ENCODE data around the gene WDR45B.

Gene WDR45B

DNA sequence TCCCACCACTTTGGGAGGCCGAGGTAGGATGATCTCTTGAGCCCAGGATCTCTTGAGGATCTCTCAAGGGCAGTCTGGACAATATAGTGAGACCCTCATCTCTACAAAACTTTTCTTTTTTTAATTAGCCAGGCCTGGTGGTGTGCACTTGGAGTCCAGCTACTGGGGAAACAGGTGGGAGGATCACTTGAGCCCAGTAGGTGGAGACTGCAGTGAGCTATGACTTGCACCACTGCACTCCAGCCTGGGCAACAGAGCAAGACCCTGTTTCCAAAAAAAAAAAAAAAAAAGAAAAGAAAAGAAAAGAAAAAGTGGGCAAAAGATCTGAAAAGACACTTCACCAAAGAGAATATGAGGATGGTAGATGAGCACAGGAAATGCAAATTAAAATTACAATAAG is 35.3 kb upstream of the WDR45B start:
- Histone ChIP-seq H3K9me3 (peaks cover 3 to 8% (median 4%) of the 10 kb centered on the region in 3 donors), H3K27ac (no peak overlapping the region), H3K36me3 (peaks cover 0 to 3% (median 0%) of the 10 kb centered on the region in 3 donors), H3K4me1 (peaks cover 0 to 4% (median 0%) of the 10 kb centered on the region in 4 donors), H3K27me3 (no peaks in the 10 kb centered on the region), H3K4me3 (no peak overlapping the region)
- DNase-seq = no peak
- intact Hi-C loops (cut with DNase I; ENCODE audit: low total_unique reads) = no loop called here
- TF ChIP-seq, protein P1, sequence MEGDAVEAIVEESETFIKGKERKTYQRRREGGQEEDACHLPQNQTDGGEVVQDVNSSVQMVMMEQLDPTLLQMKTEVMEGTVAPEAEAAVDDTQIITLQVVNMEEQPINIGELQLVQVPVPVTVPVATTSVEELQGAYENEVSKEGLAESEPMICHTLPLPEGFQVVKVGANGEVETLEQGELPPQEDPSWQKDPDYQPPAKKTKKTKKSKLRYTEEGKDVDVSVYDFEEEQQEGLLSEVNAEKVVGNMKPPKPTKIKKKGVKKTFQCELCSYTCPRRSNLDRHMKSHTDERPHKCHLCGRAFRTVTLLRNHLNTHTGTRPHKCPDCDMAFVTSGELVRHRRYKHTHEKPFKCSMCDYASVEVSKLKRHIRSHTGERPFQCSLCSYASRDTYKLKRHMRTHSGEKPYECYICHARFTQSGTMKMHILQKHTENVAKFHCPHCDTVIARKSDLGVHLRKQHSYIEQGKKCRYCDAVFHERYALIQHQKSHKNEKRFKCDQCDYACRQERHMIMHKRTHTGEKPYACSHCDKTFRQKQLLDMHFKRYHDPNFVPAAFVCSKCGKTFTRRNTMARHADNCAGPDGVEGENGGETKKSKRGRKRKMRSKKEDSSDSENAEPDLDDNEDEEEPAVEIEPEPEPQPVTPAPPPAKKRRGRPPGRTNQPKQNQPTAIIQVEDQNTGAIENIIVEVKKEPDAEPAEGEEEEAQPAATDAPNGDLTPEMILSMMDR (IDR thresholded peaks at IDR 0.05) = no peak

DNA sequence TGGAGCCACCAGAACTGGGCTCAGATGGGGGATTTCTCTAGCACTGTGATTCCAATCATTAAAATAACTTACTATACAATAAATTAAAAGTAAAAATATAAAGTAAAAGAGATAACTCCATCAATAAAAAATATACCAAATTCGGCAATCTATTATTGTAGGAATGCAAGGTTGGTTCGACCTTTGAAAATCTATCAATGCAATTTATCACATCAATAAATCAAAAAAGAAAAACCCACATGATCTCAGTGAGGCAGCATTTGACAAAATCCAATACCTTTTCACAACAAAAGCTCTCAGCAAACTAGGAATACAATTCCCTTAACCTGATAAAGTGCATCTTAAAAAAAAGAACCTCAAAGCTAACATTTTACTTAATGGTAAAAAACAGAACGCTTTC is 33.3 kb upstream of the WDR45B start:
- TF ChIP-seq, protein P1 (IDR thresholded peaks at IDR 0.05) = no peak
- Histone ChIP-seq H3K36me3 (peaks cover 0 to 3% (median 0%) of the 10 kb centered on the region in 3 donors), H3K27ac (no peak overlapping the region), H3K4me1 (peaks cover 0 to 4% (median 0%) of the 10 kb centered on the region in 4 donors), H3K4me3 (no peak overlapping the region), H3K27me3 (no peaks in the 10 kb centered on the region), H3K9me3 (peaks cover 3 to 8% (median 4%) of the 10 kb centered on the region in 3 donors)
- DNase-seq = no peak
- intact Hi-C loops (cut with DNase I; ENCODE audit: low total_unique reads) = no loop called here

DNA sequence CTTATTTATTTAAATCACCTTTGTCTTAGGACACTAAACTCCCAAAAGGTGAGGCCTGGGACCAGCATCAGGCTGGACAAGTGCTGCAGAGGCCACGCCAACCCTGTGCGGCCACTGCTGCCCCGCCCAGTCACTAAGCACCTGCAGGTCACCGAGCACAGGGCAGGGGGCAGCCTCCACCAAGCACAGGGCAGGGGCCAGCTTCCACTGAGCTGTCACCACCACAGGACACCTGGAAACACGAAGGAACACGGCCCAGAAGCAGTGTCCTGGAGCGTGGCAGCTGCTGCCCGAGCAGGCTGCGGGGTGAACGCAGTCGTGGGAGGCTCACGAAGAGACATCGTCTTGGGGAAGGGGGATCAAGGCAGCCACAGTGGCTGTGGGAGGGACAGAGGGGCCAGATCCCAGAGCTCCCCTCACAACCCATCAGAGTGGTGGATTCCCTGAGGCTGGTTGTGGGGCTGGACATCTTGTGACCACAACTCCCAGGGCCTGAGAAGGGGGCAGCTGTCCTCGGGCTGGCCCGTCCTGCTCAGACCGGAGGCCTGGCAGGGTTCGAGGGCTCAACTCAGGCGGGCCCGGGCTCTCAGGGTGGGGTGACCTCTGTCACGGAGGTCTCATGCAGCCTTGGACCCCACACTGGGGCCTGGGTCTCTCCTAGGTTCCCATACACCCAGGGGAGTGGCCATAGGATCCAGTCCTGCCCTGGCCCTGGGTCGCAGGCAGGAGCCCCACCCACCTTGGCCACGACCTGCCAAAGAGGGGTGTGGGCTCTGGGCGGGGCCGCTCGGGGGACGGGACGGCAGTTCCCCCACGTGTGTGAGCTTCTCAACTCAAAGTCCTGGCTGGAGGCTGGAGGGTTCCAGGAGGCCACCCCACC is 31.6 kb upstream of the WDR45B start:
- H3K27ac ChIP-seq = no peak overlapping the region
- DNase-seq = no peak
- TF ChIP-seq, protein P1 (IDR thresholded peaks at IDR 0.05) = no peak
- intact Hi-C loops (cut with DNase I; ENCODE audit: low total_unique reads) = no loop called here
- H3K4me1 ChIP-seq = peaks cover 0 to 3% (median 0%) of the 10 kb centered on the region in 4 donors
- H3K27me3 ChIP-seq = no peaks in the 10 kb centered on the region
- peaks cover 3 to 8% (median 4%) of the 10 kb centered on the region in 3 donors for H3K9me3 ChIP-seq
- H3K36me3 ChIP-seq = peaks cover 0 to 3% (median 0%) of the 10 kb centered on the region in 3 donors
- H3K4me3 ChIP-seq = no peak overlapping the region

DNA sequence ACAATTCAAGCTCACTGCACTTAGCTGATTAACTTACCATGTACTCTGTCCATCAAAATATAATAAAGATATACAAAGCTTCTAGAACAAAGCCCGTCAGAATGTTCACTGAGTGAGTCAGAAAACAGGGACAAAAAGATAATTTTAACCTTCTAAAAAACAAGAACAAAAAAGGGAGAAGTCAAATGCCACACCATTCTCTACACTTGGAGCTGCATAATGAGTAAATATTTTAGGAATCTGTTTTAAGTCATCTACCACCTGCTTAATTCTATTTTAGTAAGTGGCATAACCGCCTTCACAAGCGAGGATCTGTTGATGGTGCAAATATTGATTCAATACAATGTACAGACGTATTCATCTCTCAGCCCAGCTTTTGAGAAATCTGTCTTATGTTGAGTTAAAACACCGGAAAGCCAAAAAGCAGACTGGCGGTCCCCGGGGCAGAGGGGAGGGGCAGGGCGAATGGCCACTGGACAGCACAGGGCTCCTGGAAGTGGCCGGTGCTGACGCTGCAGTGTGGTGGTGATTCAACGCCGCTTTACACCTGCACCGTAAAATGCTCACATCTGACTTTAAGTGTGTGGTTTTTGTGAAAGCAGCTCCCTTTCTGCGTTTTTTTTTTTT is 30.1 kb upstream of the WDR45B start:
- no peak for DNase-seq
- intact Hi-C loops (cut with DNase I; ENCODE audit: low total_unique reads) = no loop called here
- no peaks in the 10 kb centered on the region for H3K27me3 ChIP-seq
- H3K4me1 ChIP-seq = peaks cover 0 to 3% (median 0%) of the 10 kb centered on the region in 4 donors
- no peak overlapping the region for H3K27ac ChIP-seq
- no peak overlapping the region for H3K4me3 ChIP-seq
- TF ChIP-seq, protein P1 (IDR thresholded peaks at IDR 0.05) = no peak
- no peaks in the 10 kb centered on the region for H3K36me3 ChIP-seq
- H3K9me3 ChIP-seq = peaks cover 3 to 8% (median 4%) of the 10 kb centered on the region in 3 donors

DNA sequence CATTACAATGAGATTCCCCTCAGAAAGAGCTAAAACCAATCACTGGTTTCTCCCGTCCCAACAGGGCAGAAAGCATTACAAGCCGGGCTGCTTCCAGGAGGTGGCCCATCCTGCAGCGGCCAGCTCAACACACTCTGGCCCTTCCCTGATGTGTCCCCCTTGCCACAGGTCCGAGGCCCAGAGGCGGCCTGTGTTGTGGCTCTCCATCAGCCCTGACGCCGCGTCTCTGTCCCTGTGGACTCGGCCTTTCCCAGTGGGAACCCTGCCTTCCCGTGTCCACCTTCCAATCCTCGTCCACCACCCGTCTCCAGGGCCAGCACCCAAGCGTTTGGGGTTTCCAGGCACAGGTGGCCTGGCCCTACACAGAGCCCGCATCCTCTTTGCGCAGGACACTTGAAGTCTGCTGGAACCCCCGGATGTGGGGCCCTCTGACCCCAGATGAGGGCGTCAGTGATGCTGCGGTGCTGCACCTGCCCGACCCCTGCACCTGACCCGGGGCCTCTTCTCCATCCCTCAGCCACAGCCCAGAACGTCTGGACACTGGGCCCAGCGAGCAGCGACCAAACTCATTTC is 29.2 kb upstream of the WDR45B start:
- Histone ChIP-seq H3K4me1 (peaks cover 0 to 3% (median 0%) of the 10 kb centered on the region in 4 donors), H3K27ac (no peak overlapping the region), H3K36me3 (no peaks in the 10 kb centered on the region), H3K9me3 (peaks cover 3 to 8% (median 4%) of the 10 kb centered on the region in 3 donors), H3K4me3 (no peak overlapping the region), H3K27me3 (no peaks in the 10 kb centered on the region)
- no peak for DNase-seq
- intact Hi-C loops (cut with DNase I; ENCODE audit: low total_unique reads) = no loop called here
- TF ChIP-seq, protein P1 (IDR thresholded peaks at IDR 0.05) = no peak
